Mesenchymal stem cell (in vitro differentiated cells and primary cell): ENCODE results near the gene DNAJB13.

Experiments
- DNase-seq: peaks from one replicate; pipeline ENCODE4 v3.0.0-alpha.2; 2013
- H2AFZ ChIP-seq: one replicate; pipeline ENCODE4 v1.6.1; 2013; ENCODE audit warnings: low read depth, mild to moderate bottlenecking, control low read depth, inconsistent platforms, low read length, moderate library complexity
- H2AK5ac ChIP-seq: 2 replicates; pipeline ENCODE4 v1.6.1; 2013; ENCODE audit warnings: low read length, moderate library complexity, mild to moderate bottlenecking, inconsistent platforms; ENCODE audit not compliant: severe bottlenecking
- H2BK120ac ChIP-seq: one replicate; pipeline ENCODE4 v1.6.1; 2013; ENCODE audit warnings: low read depth, mild to moderate bottlenecking, inconsistent platforms, low read length, moderate library complexity
- H2BK12ac ChIP-seq, 2 experiments: one replicate each; pipeline ENCODE4 v1.6.1; 2013; ENCODE audit warnings: inconsistent platforms in 2 of 2, low read length in 2 of 2, mild to moderate bottlenecking in 2 of 2, moderate library complexity in 2 of 2, control low read depth in 1 of 2
- H2BK15ac ChIP-seq: one replicate; pipeline ENCODE4 v1.6.1; 2013; ENCODE audit warnings: mild to moderate bottlenecking, low read depth, inconsistent platforms; ENCODE audit not compliant: poor library complexity, severe bottlenecking
- H2BK5ac ChIP-seq: 2 replicates; pipeline ENCODE4 v1.6.1; 2013; ENCODE audit warnings: low read depth, mild to moderate bottlenecking, low read length, control low read depth, inconsistent platforms; ENCODE audit not compliant: poor library complexity, severe bottlenecking
- H3K14ac ChIP-seq, 2 experiments: one replicate each; pipeline ENCODE4 v1.6.1; 2013; ENCODE audit warnings: inconsistent platforms in 2 of 2, low read length in 2 of 2, control low read depth in 1 of 2, mild to moderate bottlenecking in 1 of 2, moderate library complexity in 1 of 2
- H3K18ac ChIP-seq, 2 experiments: one replicate each; pipeline ENCODE4 v1.6.1; 2013; ENCODE audit warnings: inconsistent platforms in 2 of 2, low read length in 2 of 2, control low read depth in 1 of 2, low read depth in 1 of 2, mild to moderate bottlenecking in 1 of 2
- H3K23ac ChIP-seq, 2 experiments: one replicate each; pipeline ENCODE4 v1.6.1; 2013; ENCODE audit warnings: inconsistent platforms in 2 of 2, low read length in 2 of 2, mild to moderate bottlenecking in 2 of 2, moderate library complexity in 2 of 2, control low read depth in 1 of 2
- H3K27ac ChIP-seq: 2 replicates; pipeline ENCODE4 v1.5.1; 2013; ENCODE audit warnings: mild to moderate bottlenecking, moderate library complexity, low read length, control low read depth, inconsistent platforms; ENCODE audit not compliant: poor library complexity, severe bottlenecking
- H3K27me3 ChIP-seq, 2 experiments: 2 replicates each; pipeline versions ENCODE4 v1.6.1 to v1.7.0; 2013; ENCODE audit warnings: low read length in 2 of 2, mild to moderate bottlenecking in 2 of 2, moderate library complexity in 2 of 2, control low read depth in 1 of 2, inconsistent platforms in 1 of 2; ENCODE audit not compliant: control insufficient read depth in 1 of 2, insufficient read depth in 1 of 2
- H3K36me3 ChIP-seq, 2 experiments: 2 replicates each; pipeline versions ENCODE4 v1.6.1 to v1.7.0; 2013; ENCODE audit warnings: low read length in 2 of 2, control low read depth in 1 of 2, inconsistent platforms in 1 of 2, low read depth in 1 of 2, mild to moderate bottlenecking in 1 of 2; ENCODE audit not compliant: insufficient read depth in 2 of 2, control insufficient read depth in 1 of 2
- H3K4ac ChIP-seq, 2 experiments: one replicate each; pipeline ENCODE4 v1.6.1; 2013; ENCODE audit warnings: inconsistent platforms in 2 of 2, low read length in 2 of 2, mild to moderate bottlenecking in 2 of 2, moderate library complexity in 2 of 2, control low read depth in 1 of 2, low read depth in 1 of 2
- H3K4me1 ChIP-seq: 2 replicates; pipeline ENCODE4 v1.6.1; 2013; ENCODE audit warnings: low read depth, low read length, control low read depth; ENCODE audit not compliant: control insufficient read depth, insufficient read depth
- H3K4me2 ChIP-seq: 2 replicates; pipeline ENCODE4 v1.6.1; 2013; ENCODE audit warnings: low read length, mild to moderate bottlenecking, inconsistent platforms; ENCODE audit not compliant: poor library complexity, severe bottlenecking
- H3K4me3 ChIP-seq, 2 experiments: 2 replicates each; pipeline versions ENCODE4 v1.5.1 to v1.7.0; 2013; ENCODE audit warnings: low read length in 2 of 2, mild to moderate bottlenecking in 2 of 2, control low read depth in 1 of 2, low read depth in 1 of 2; ENCODE audit not compliant: insufficient read depth in 1 of 2
- H3K79me1 ChIP-seq: replicated peaks from 2 replicates; pipeline ENCODE4 v1.6.1; 2013; ENCODE audit warnings: mild to moderate bottlenecking, control low read depth, low read length, inconsistent platforms; ENCODE audit not compliant: poor library complexity, severe bottlenecking
- H3K9ac ChIP-seq: 2 replicates; pipeline ENCODE4 v1.7.0; 2013; ENCODE audit warnings: mild to moderate bottlenecking, low read length, moderate library complexity
- H3K9me3 ChIP-seq: 2 replicates; pipeline ENCODE4 v1.7.0; 2013; ENCODE audit warnings: mild to moderate bottlenecking, low read length; ENCODE audit not compliant: control insufficient read depth
- H4K8ac ChIP-seq: one replicate; pipeline ENCODE4 v1.6.1; 2013; ENCODE audit warnings: inconsistent platforms, mild to moderate bottlenecking, low read length, moderate library complexity
- H4K91ac ChIP-seq: one replicate; pipeline ENCODE4 v1.6.1; 2013; ENCODE audit warnings: mild to moderate bottlenecking, low read length, inconsistent platforms
- WGBS: methylation state at CpG from one replicate; pipeline ENCODE4 v1.1.7; 2013; ENCODE audit warnings: mixed read lengths; 5-methylcytosine and 5-hydroxymethylcytosine counted together

The DNAJB13 gene

GRCh38 chr11:73957654-73958361 is 7.0 kb downstream of the DNAJB13 start:
- Histone ChIP-seq H3K4me2 (no peak overlapping the region), H2BK5ac (peak overlapping the region; percentile 0), H3K18ac (peak overlapping the region in 1 of 2 experiments; percentile 35), H3K9me3 (no peaks in the 10 kb centered on the region), H2BK120ac (no peak overlapping the region), H2AFZ (no peak overlapping the region), H3K4ac (no peak overlapping the region), H3K27me3 (peaks cover 0 to 29% of the 10 kb centered on the region in 2 experiments), H3K14ac (no peak overlapping the region), H2BK15ac (peak overlapping the region; percentile 15), H3K9ac (no peak overlapping the region), H3K27ac (no peak overlapping the region), H3K79me1 (peaks cover 4% of the 10 kb centered on the region), H2BK12ac (no peak overlapping the region), H3K4me1 (peaks cover 23% of the 10 kb centered on the region), H3K36me3 (peaks cover 0 to 26% of the 10 kb centered on the region in 2 experiments), H4K8ac (no peak overlapping the region), H3K4me3 (no peak overlapping the region), H4K91ac (no peak overlapping the region), H2AK5ac (peak overlapping the region; percentile 11), H3K23ac (no peak overlapping the region)
- no peak for DNase-seq
- WGBS, result 90% methylated on average over 25 of the region's 25 CpGs

DNA sequence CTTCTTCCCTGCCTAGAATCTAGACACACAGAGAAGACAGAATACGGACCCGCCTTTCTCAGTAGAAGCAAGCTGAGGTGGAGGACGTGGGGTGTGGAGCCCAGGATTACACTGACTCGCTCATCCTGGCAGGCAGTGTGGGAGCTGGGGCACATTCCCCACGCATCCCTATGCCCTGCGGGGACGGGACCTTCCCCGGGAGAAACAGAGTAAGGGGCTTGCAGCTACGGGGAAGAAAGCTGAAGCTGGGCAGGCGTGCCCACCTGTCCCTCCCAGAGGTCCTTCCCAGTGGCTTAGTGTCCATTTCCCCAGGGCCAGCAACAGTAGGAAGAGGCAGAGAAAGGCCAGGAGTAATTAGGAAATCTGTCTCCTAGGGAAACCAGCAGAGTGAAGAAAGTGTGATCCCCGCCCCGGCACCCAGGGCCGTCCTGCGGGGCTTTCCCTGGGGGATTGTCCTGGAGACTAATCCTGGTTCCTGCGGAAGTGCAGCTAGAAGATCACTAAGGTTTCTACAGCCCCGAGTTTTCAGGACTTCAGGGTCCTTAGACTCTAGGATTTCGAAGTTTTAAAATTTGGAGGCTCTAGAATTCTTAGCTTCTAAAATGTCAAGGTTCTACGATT is 7.8 kb downstream of the DNAJB13 start:
- no peak overlapping the region for H3K4me2 ChIP-seq
- H2AFZ ChIP-seq, result no peak overlapping the region
- H2BK12ac ChIP-seq, result no peak overlapping the region
- no peak overlapping the region for H3K4ac ChIP-seq
- H4K8ac ChIP-seq, result peak overlapping the region; percentile 28
- H3K4me3 ChIP-seq, result no peak overlapping the region
- H3K79me1 ChIP-seq, result peaks cover 4% of the 10 kb centered on the region
- H3K27me3 ChIP-seq, result peaks cover 0 to 34% of the 10 kb centered on the region in 2 experiments
- peaks cover 20% of the 10 kb centered on the region for H3K4me1 ChIP-seq
- H3K9me3 ChIP-seq, result no peaks in the 10 kb centered on the region
- peak overlapping the region; percentile 34 for H2AK5ac ChIP-seq
- peak overlapping the region in 1 of 2 experiments; percentile 5 for H3K23ac ChIP-seq
- H2BK15ac ChIP-seq, result no peak overlapping the region
- peaks cover 0 to 32% of the 10 kb centered on the region in 2 experiments for H3K36me3 ChIP-seq
- 93% methylated on average over 18 of the region's 18 CpGs for WGBS
- H4K91ac ChIP-seq, result peak overlapping the region; percentile 9
- no peak overlapping the region for H3K18ac ChIP-seq
- no peak overlapping the region for H3K14ac ChIP-seq
- no peak overlapping the region for H3K9ac ChIP-seq
- H3K27ac ChIP-seq, result no peak overlapping the region
- H2BK5ac ChIP-seq, result no peak overlapping the region
- DNase-seq, result no peak
- no peak overlapping the region for H2BK120ac ChIP-seq

- H3K27ac ChIP-seq, result no peak overlapping the region
- H2BK12ac ChIP-seq, result no peak overlapping the region
- DNase-seq, result peak; percentile 36
- H3K36me3 ChIP-seq, result peaks cover 0 to 36% of the 10 kb centered on the region in 2 experiments
- H3K9me3 ChIP-seq, result no peaks in the 10 kb centered on the region
- H3K4ac ChIP-seq, result no peak overlapping the region
- no peak overlapping the region for H3K18ac ChIP-seq
- H3K23ac ChIP-seq, result no peak overlapping the region
- H4K8ac ChIP-seq, result no peak overlapping the region
- H3K4me3 ChIP-seq, result no peak overlapping the region
- peaks cover 7% of the 10 kb centered on the region for H3K79me1 ChIP-seq
- no peak overlapping the region for H3K9ac ChIP-seq
- WGBS, result 76% methylated on average over 4 of the region's 4 CpGs
- peaks cover 0 to 57% of the 10 kb centered on the region in 2 experiments for H3K27me3 ChIP-seq
- H3K4me2 ChIP-seq, result no peak overlapping the region
- H2AK5ac ChIP-seq, result no peak overlapping the region
- no peak overlapping the region for H3K14ac ChIP-seq
- no peak overlapping the region for H2BK120ac ChIP-seq
- H2BK15ac ChIP-seq, result no peak overlapping the region
- H4K91ac ChIP-seq, result no peak overlapping the region
- peaks cover 18% of the 10 kb centered on the region for H3K4me1 ChIP-seq
- no peak overlapping the region for H2BK5ac ChIP-seq
- no peak overlapping the region for H2AFZ ChIP-seq
Observed at GRCh38 chr11:73961321-73961720, 10.5 kb downstream of the DNAJB13 start.

DNA sequence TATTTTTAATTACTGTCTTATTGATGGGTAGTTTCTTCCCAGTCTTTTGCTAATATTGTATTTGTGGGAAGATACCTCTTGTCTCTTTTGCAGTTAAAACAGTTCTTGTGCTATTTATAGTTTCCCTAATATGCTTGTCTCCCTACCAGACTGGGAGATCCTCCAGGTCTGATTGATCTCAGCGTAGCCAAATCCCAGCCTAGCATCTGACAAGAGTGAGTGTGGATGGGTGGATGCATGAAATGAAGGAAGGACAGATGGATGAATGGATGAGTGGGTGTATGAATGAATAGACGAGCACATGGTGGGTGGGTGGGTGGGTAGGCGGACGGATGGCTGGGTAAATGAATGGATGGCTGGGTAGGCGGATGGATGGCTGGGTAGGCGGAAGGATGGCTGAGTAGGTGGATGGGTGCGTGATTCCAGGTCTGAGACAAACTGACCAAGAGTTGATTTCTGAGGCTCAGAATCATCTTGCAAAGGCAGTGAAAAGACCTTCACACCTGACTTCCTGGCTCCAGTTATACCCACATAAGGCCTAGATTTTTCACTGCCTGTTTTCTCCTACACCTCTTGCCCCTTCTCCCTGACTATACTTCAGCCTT is 11.4 kb downstream of the DNAJB13 start:
- H2AK5ac ChIP-seq, result no peak overlapping the region
- 81% methylated on average over 6 of the region's 7 CpGs for WGBS

More for the DNA sequence above, 11.4 kb downstream of the DNAJB13 start:
- Histone ChIP-seq H4K91ac (no peak overlapping the region), H3K4me2 (no peak overlapping the region), H4K8ac (no peak overlapping the region), H3K9ac (no peak overlapping the region), H3K14ac (no peak overlapping the region), H3K23ac (no peak overlapping the region), H2BK5ac (no peak overlapping the region), H3K27me3 (peaks cover 0 to 51% of the 10 kb centered on the region in 2 experiments), H3K18ac (no peak overlapping the region), H3K4ac (no peak overlapping the region), H3K36me3 (peaks cover 0 to 31% of the 10 kb centered on the region in 2 experiments), H3K79me1 (peaks cover 4% of the 10 kb centered on the region), H2BK15ac (no peak overlapping the region), H3K9me3 (no peaks in the 10 kb centered on the region), H3K27ac (no peak overlapping the region), H2AFZ (no peak overlapping the region), H2BK120ac (no peak overlapping the region), H2BK12ac (no peak overlapping the region), H3K4me1 (peaks cover 11% of the 10 kb centered on the region), H3K4me3 (no peak overlapping the region)
- DNase-seq, result no peak
